ENCODE results near the gene PBX2.
A peak's percentile ranks its signal among the peaks of the same experiment; 100 is the strongest.

PBX2 gene

DNA sequence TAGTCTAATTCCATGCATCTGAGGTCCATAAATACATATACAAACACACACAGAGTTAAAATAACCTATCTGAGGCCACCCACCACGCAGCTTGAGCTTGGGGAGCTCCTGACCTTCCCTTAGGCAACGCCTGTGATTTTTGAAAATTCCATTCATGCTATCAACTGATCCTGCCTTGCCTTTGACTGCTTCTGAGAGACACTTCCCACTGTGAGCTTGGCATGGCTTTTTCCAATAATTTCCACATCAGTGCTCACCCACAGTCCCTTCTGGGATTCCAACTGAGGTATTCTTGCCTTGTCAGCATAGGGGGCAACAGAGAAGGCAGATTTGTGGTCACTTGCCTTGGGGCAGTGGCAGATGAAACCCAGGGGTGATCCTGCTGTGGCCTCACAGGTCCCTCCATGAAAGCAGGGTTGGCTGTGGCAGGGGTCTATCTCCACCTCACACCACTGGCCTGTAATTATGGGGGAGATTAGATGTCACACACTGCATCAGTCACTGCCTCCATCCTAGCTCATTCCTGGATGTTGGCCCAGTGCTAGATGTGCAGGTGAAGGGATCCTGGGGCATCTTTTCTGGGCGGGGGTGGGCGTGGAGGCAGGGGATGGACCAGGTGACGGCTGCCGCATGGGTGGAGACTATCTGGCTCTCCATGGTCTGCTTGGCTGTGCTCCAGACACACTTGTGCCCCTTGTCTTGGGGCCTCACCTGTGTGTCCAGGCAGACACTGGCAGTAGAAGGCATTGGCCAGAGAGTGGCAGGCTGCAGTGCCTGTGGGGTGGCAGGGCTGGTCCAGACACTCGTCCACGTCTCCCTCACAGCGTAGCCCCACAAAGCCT, 13.6 kb upstream of the PBX2 start:
- in situ Hi-C loops (cut with MboI; ENCODE audit: low sequenced_read_pairs, unreplicated experiment), result no loop called here
- TF ChIP-seq, protein P1, sequence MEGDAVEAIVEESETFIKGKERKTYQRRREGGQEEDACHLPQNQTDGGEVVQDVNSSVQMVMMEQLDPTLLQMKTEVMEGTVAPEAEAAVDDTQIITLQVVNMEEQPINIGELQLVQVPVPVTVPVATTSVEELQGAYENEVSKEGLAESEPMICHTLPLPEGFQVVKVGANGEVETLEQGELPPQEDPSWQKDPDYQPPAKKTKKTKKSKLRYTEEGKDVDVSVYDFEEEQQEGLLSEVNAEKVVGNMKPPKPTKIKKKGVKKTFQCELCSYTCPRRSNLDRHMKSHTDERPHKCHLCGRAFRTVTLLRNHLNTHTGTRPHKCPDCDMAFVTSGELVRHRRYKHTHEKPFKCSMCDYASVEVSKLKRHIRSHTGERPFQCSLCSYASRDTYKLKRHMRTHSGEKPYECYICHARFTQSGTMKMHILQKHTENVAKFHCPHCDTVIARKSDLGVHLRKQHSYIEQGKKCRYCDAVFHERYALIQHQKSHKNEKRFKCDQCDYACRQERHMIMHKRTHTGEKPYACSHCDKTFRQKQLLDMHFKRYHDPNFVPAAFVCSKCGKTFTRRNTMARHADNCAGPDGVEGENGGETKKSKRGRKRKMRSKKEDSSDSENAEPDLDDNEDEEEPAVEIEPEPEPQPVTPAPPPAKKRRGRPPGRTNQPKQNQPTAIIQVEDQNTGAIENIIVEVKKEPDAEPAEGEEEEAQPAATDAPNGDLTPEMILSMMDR (IDR thresholded peaks at IDR 0.05; ENCODE audit: borderline replicate concordance, control extremely low read depth, extremely low read depth, insufficient read depth, missing control alignments), result no peak
- no peak for DNase-seq (ENCODE audit: low spot score)

DNA sequence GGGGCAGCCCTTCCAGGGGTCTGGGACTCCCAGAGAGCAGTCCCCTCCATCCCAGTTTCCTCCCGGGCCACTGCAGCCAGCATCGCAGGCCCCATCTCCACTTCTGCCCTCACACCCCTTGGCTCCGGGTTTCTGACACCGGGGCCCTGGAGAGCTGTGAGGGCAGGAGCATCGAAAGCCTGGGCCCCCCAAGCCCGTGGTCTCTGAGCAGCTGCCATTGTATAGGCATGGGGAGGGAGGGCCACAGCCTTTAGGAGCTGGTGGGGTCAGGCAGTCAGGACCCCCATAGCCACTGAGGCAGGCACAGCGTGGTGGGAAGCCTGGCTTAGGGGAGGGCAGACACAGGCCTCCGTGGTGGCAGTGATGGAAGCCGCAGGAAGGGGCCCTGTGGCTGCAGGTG, 12.2 kb upstream of the PBX2 start:
- in situ Hi-C loops (cut with MboI; ENCODE audit: low sequenced_read_pairs, unreplicated experiment), result no loop called here
- TF ChIP-seq, protein P1 (IDR thresholded peaks at IDR 0.05; ENCODE audit: borderline replicate concordance, control extremely low read depth, extremely low read depth, insufficient read depth, missing control alignments), result no peak
- DNase-seq (ENCODE audit: low spot score), result no peak

DNA sequence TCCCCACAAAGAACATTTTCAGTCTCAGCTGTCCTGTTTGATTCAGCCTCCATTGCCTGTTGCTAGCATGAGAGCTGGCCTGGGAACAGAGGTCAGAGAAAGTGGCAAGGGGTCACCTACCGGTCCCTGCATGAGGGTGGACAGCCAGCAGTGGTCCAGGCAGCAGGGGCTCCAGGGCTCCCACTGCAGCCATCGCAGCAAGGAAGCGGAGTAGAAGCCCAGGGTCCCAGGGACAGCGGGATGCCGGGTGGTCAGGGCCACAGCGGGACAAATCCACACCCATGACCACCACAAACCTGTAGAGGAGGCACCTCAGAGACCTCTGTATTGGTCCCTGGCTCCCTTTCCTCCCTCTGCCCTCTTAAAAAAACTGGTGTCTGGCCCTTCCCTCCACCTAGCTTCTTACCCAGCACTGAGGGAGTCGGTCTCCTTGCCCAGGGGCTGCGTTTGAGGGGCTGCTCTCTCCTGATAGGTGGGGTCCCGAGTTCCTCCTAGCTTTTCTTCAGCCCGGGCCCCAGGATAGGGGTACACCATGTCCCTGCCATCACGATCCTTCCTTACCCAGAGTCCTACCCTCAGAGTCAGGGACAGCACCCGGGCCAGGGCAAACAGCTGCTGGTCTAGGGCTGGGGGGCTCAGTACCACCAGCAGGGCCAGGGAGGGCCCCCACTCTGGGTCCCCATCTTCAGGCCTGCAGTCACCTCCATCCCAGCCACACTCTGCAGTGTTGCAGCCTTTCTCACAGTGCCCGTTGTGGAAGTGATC, 10.9 kb upstream of the PBX2 start:
- in situ Hi-C loops (cut with MboI; ENCODE audit: low sequenced_read_pairs, unreplicated experiment), result no loop called here
- TF ChIP-seq, protein P1 (IDR thresholded peaks at IDR 0.05; ENCODE audit: borderline replicate concordance, control extremely low read depth, extremely low read depth, insufficient read depth, missing control alignments), result no peak
- no peak for DNase-seq (ENCODE audit: low spot score)

DNA sequence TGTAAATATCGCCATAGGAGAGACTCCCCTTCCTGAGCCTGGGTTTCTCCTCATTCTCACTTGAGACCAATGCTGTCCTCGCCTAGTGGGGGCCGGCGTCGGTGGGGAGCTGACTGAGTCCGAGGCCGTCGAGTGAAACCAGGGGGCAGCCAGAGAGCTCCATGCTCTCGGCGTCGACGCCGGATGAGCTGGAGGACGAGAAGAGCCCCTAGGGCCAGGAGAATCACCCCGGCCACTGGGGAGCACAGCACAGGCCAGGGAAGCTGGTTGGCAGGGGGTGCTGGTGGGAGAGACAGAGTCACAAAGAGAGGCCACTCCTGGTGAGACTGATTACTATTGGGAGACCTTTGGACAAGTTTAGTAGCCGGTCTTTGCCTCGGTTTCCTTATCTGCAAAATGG, 8.9 kb upstream of the PBX2 start:
- DNase-seq (ENCODE audit: low spot score), result no peak
- in situ Hi-C loops (cut with MboI; ENCODE audit: low sequenced_read_pairs, unreplicated experiment), result no loop called here
- TF ChIP-seq, protein P1 (IDR thresholded peaks at IDR 0.05; ENCODE audit: borderline replicate concordance, control extremely low read depth, extremely low read depth, insufficient read depth, missing control alignments), result no peak

DNA sequence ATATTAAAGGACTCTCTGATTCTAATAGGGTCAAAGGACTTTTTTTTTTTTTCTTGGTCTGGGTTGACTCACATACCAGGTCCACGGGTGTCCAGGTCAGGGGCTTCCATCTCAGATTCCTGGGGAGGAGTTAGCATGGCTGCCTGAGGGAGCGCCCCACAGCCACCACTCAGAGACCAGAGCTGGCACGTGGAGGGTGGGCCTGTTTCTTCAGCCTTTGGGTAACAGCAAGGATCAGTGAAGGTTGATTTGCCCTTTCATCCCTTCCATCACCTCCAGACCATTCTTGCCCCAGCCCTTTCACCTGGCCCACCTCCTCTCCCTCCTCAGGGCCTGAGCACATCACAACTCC, 8.3 kb upstream of the PBX2 start:
- in situ Hi-C loops (cut with MboI; ENCODE audit: low sequenced_read_pairs, unreplicated experiment), result no loop called here
- no peak for DNase-seq (ENCODE audit: low spot score)
- TF ChIP-seq, protein P1 (IDR thresholded peaks at IDR 0.05; ENCODE audit: borderline replicate concordance, control extremely low read depth, extremely low read depth, insufficient read depth, missing control alignments), result no peak

DNA sequence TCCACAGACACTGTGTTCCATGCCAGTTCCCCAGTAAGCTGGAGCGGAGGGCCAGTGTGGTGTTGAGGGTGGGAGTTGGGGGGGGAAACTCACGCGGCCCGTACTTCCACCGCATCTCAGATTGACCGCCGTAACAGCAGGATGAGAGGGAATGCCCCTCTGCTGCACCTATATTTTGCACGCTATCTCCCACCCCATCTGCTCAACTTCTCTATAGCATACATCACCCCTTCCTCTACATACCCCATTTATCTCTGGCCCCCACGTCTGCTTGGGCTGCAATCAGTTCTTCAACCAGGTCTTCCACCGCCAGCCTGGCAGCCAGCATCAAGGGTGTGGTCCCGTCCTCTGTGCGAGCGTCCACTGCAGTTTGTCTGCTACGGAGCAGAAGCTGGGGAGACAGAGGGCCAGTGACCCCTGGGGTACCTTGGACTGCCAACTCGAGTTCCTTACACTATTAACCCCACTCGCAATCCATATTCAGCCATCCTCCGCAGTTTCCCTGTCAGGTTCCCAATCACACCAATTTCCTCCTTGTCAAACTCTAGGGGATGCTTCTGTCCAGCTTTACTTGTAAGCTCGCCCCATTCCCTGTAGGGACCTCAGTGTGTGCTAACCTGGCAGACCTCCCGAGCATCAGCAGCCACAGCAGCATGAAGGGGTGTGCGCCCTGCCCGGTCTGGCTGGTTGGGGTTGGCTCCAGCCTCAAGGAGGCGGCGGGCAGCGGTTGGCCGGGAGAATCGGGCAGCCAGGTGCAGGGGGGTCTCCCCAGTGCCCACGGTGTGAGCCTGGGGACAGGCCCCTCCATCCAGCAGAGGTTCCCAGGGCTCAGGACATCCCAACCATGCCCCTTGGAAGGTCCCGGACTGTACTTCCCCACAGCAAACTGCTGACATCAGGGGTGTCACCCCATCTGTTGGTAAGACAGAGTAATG, 6.9 kb upstream of the PBX2 start:
- in situ Hi-C loops (cut with MboI; ENCODE audit: low sequenced_read_pairs, unreplicated experiment), result no loop called here
- TF ChIP-seq, protein P1 (IDR thresholded peaks at IDR 0.05; ENCODE audit: borderline replicate concordance, control extremely low read depth, extremely low read depth, insufficient read depth, missing control alignments), result no peak
- peak; percentile 63 for DNase-seq (ENCODE audit: low spot score)

Data from GM13976 (cell line).